IMR-90 (cell line): ENCODE measurements around the gene NANOS3. TPM values are rescaled to one million over a fixed set of nuclear protein-coding genes. Genes with fewer than 3 reads are reported as not detected.

Experiments
- ATAC-seq: fragments of 200-7000 bp; cut with Tn5 transposase; 2 replicates; pipeline ENCODE4 v1.9.1; 2020; ENCODE audit warnings: low read depth, mild to moderate bottlenecking, moderate library complexity
- BruUV-seq: library from RNA; stranded (reverse); fragments of 400-500 nt; replicated peaks from 2 replicates; lab custom pipeline; 2021; lab: Mats Ljungman, UMichigan
- CTCF ChIA-PET: fragments of 300-600 bp; formaldehyde crosslinking; extraction: SDS; loops from one replicate; lab custom pipeline; 2021; ENCODE audit warnings: antibody characterized with exemption; lab: Yijun Ruan, JAX
- POLR2A ChIA-PET: fragments of 300-600 bp; sonication (Branson Sonifier 250); formaldehyde crosslinking; loops from one replicate; lab custom pipeline; 2022; ENCODE audit warnings: antibody characterized with exemption; ENCODE audit not compliant: unreplicated experiment; lab: Charles Lee
- DNase-seq: peaks from one replicate; pipeline ENCODE4 v3.0.0; 2013
- H2AFZ ChIP-seq: replicated peaks from 2 replicates; pipeline ENCODE3; 2013; ENCODE audit warnings: low read length, mild to moderate bottlenecking; ENCODE audit not compliant: poor library complexity
- H2AK5ac ChIP-seq: 2 replicates; pipeline ENCODE4 v1.6.1; 2013; ENCODE audit warnings: low read depth, low read length, inconsistent platforms
- H2AK9ac ChIP-seq: replicated peaks from 2 replicates; pipeline ENCODE3; 2013; ENCODE audit warnings: mild to moderate bottlenecking, low read depth, low read length, moderate library complexity; ENCODE audit not compliant: poor library complexity
- H2BK120ac ChIP-seq: 2 replicates; pipeline ENCODE4 v1.6.1; 2013; ENCODE audit warnings: low read depth, low read length, inconsistent platforms
- H2BK15ac ChIP-seq: 3 replicates; pipeline ENCODE4 v1.6.1; 2013; ENCODE audit warnings: low read depth, low read length, inconsistent platforms
- H2BK20ac ChIP-seq: 2 replicates; pipeline ENCODE4 v1.6.1; 2013; ENCODE audit warnings: low read depth, mild to moderate bottlenecking, inconsistent platforms, low read length, moderate library complexity
- H2BK5ac ChIP-seq: 2 replicates; pipeline ENCODE4 v1.6.1; 2013; ENCODE audit warnings: mild to moderate bottlenecking, low read depth, low read length, inconsistent platforms; ENCODE audit not compliant: poor library complexity, severe bottlenecking
- H3K14ac ChIP-seq: replicated peaks from 2 replicates; pipeline ENCODE4 v1.6.1; 2013; ENCODE audit warnings: low read depth, low read length, inconsistent platforms
- H3K18ac ChIP-seq: 2 replicates; pipeline ENCODE4 v1.6.1; 2013; ENCODE audit warnings: low read depth, low read length, control low read depth
- H3K23ac ChIP-seq: 2 replicates; pipeline ENCODE4 v1.6.1; 2013; ENCODE audit warnings: low read depth, low read length, inconsistent platforms
- H3K27ac ChIP-seq: 2 replicates; pipeline ENCODE4 v1.5.1; 2013; ENCODE audit warnings: mild to moderate bottlenecking, control low read depth, low read length; ENCODE audit not compliant: insufficient read depth
- H3K27me3 ChIP-seq: 2 replicates; pipeline ENCODE4 v1.6.1; 2013; ENCODE audit warnings: low read length; ENCODE audit not compliant: control insufficient read depth, insufficient read depth
- H3K36me3 ChIP-seq: 2 replicates; pipeline ENCODE4 v1.6.1; 2013; ENCODE audit warnings: low read length, mixed read lengths; ENCODE audit not compliant: control insufficient read depth, insufficient read depth
- H3K4ac ChIP-seq: 2 replicates; pipeline ENCODE4 v1.6.1; 2013; ENCODE audit warnings: low read depth, low read length, inconsistent platforms
- H3K4me1 ChIP-seq: 2 replicates; pipeline ENCODE4 v1.6.1; 2013; ENCODE audit warnings: low read length, mixed read lengths; ENCODE audit not compliant: control insufficient read depth, insufficient read depth
- H3K4me2 ChIP-seq: 2 replicates; pipeline ENCODE4 v1.6.1; 2013; ENCODE audit warnings: low read depth, mild to moderate bottlenecking, control low read depth, low read length, moderate library complexity
- H3K4me3 ChIP-seq: 2 replicates; pipeline ENCODE4 v1.5.1; 2013; ENCODE audit warnings: low read depth, mild to moderate bottlenecking, control low read depth, low read length, moderate library complexity; ENCODE audit not compliant: insufficient read depth
- H3K56ac ChIP-seq: 2 replicates; pipeline ENCODE4 v1.6.1; 2013; ENCODE audit warnings: low read length, inconsistent platforms; ENCODE audit not compliant: insufficient read depth; ENCODE audit errors: extremely low read depth
- H3K79me1 ChIP-seq, 2 experiments: 2 replicates each; pipeline ENCODE4 v1.6.1; 2013; ENCODE audit warnings: low read length in 2 of 2, inconsistent platforms in 1 of 2, low read depth in 1 of 2
- H3K9ac ChIP-seq: 2 replicates; pipeline ENCODE4 v1.6.1; 2013; ENCODE audit warnings: low read depth, low read length, control low read depth
- H3K9me1 ChIP-seq: 2 replicates; pipeline ENCODE4 v1.6.1; 2013; ENCODE audit warnings: low read length, inconsistent platforms; ENCODE audit not compliant: insufficient read depth
- H3K9me3 ChIP-seq: 2 replicates; pipeline ENCODE4 v1.6.1; 2013; ENCODE audit warnings: low read length; ENCODE audit not compliant: control insufficient read depth, insufficient read depth
- H4K20me1 ChIP-seq: 2 replicates; pipeline ENCODE4 v1.6.1; 2013; ENCODE audit warnings: low read length, inconsistent platforms; ENCODE audit not compliant: insufficient read depth
- H4K5ac ChIP-seq: 2 replicates; pipeline ENCODE4 v1.6.1; 2013; ENCODE audit warnings: mild to moderate bottlenecking, low read depth, low read length, control low read depth
- H4K8ac ChIP-seq, 2 experiments: 2 replicates each; pipeline ENCODE4 v1.6.1; 2013; ENCODE audit warnings: low read depth in 2 of 2, low read length in 2 of 2, control low read depth in 1 of 2, inconsistent platforms in 1 of 2
- H4K91ac ChIP-seq: 2 replicates; pipeline ENCODE4 v1.6.1; 2013; ENCODE audit warnings: low read depth, low read length, inconsistent platforms; ENCODE audit not compliant: insufficient read depth
- RAD21 ChIP-seq: IDR thresholded peaks from 2 replicates; pipeline ENCODE4 v1.6.1; 2012; ENCODE audit warnings: low read length, improper control_type of control experiment
- RFX5 ChIP-seq: IDR thresholded peaks from 2 replicates; pipeline ENCODE4 v1.8.0; 2012; ENCODE audit warnings: low read depth, mild to moderate bottlenecking, low read length, moderate library complexity
- WGBS, 2 experiments: methylation state at CpG; one replicate each; pipeline versions ENCODE4 v1.1.5 to v1.1.7; 2013; ENCODE audit warnings: missing lambda C conversion rate in 2 of 2; ENCODE audit not compliant: insufficient read length in 1 of 2; ENCODE audit errors: extremely low coverage in 2 of 2; 5-methylcytosine and 5-hydroxymethylcytosine counted together
- dilution Hi-C: fragments of 300-500 bp; cut with HindIII; formaldehyde crosslinking; loops from one replicate; pipeline ENCODE4 v1.14.3; 2018; ENCODE audit warnings: low sequenced_read_pairs; ENCODE audit not compliant: unreplicated experiment
- in situ Hi-C: fragments of 300-500 bp; cut with MboI; formaldehyde crosslinking; loops from 3 replicates; pipeline ENCODE4 v1.14.3; 2019; ENCODE audit warnings: low sequenced_read_pairs, inconsistent platforms, mixed read lengths
- intact Hi-C: fragments of 100-400 bp; cut with micrococcal nuclease; formaldehyde crosslinking; loops from 2 replicates; pipeline ENCODE4 v1.10.0; 2022
- polyA plus RNA-seq, 3 experiments: library from polyadenylated mRNA; depleted of rRNA; stranded (reverse); fragments of >200 nt; gene quantifications; 2 replicates each; pipeline ENCODE4 v1.2.3, GENCODE V29; 2012; ENCODE audit warnings: low replicate concordance in 1 of 3
- total RNA-seq: library from RNA; depleted of rRNA; stranded (reverse); fragments of >200 nt; gene quantifications from 2 replicates; pipeline ENCODE4 v1.2.3, GENCODE V29; 2012

The NANOS3 gene
- total and polyA plus RNA-seq, 2 of the 4 experiments (the other 2 are of a cell fraction): 0.63 TPM; not detected in 1

GRCh38 chr19:13885826-13886365 lies 9.0 kb downstream of the NANOS3 start:
- Histone ChIP-seq H3K9me1 (peaks cover 5% of the 10 kb centered on the region; the same call in 1 of the 2 replicates), H3K36me3 (no peaks in the 10 kb centered on the region), H3K4ac (no peak overlapping the region), H3K56ac (no peak overlapping the region), H3K4me3 (no peak overlapping the region), H3K14ac (no peak overlapping the region), H3K4me1 (peaks cover 12% of the 10 kb centered on the region), H2BK5ac (no peak overlapping the region), H3K27ac (no peak overlapping the region), H3K23ac (no peak overlapping the region), H3K27me3 (peaks cover 2% of the 10 kb centered on the region; the same call in 1 of the 2 replicates), H3K9ac (no peak overlapping the region), H3K4me2 (no peak overlapping the region), H4K20me1 (no peaks in the 10 kb centered on the region), H2BK15ac (no peak overlapping the region), H2AK9ac (no peak overlapping the region), H4K8ac (no peak overlapping the region), H2AFZ (no peak overlapping the region), H2BK20ac (no peak overlapping the region), H3K9me3 (no peaks in the 10 kb centered on the region), H3K79me1 (no peaks in the 10 kb centered on the region), H4K91ac (no peak overlapping the region), H2BK120ac (no peak overlapping the region), H2AK5ac (no peak overlapping the region), H4K5ac (no peak overlapping the region), H3K18ac (no peak overlapping the region)
- dilution Hi-C loops (no loop called here), intact Hi-C loops (loop anchor here (10.0 kb wide), 1 partner anchor 599 kb away; no protein-coding TSS in a partner anchor), in situ Hi-C loops (loop anchor here (10.0 to 25.0 kb wide), 2 partner anchors 451 to 589 kb away; partner anchors contain the start of gene PTGER1)
- TF ChIP-seq RAD21 (no peak), RFX5 (no peak)
- DNase-seq (no peak), ATAC-seq (no peak)
- BruUV-seq: no TSS peak
- ChIA-PET CTCF (interaction anchor here (1.0 kb wide), 1 partner anchor 16 kb away, joined by 6 read pairs; no protein-coding TSS in a partner anchor), POLR2A (no interaction called here)
- 93% methylated on average over 9 of the region's 20 CpGs; no CpG with 5 or more reads in 1 of the 2 experiments for WGBS, 2 experiments
